PC-3 (cell line): ENCODE data around the gene NUDT15.

Experiments used
- CTCF ChIP-seq: fragments of 300-600 bp; sonication (generic); conservative IDR thresholded peaks from 2 replicates; pipeline ENCODE4 v1.5.1; 2017; ENCODE audit warnings: antibody characterized with exemption, low read depth, mild to moderate bottlenecking, low read length
- EZH2 ChIP-seq: fragments of 300-600 bp; sonication (generic); IDR thresholded peaks from one replicate; pipeline ENCODE4 v1.6.1; 2017; ENCODE audit warnings: antibody characterized with exemption, mild to moderate bottlenecking, low read length; ENCODE audit not compliant: unreplicated experiment

- no peak for TF ChIP-seq EZH2
- no peak for TF ChIP-seq CTCF
These were observed 35.3 kb downstream of the NUDT15 start for GRCh38 chr13:48072787-48073186.
